K562 (cell line): Measurements from ENCODE around the gene SIRT2. TPM values are rescaled to one million over a fixed set of nuclear protein-coding genes. Genes with fewer than 3 reads are reported as not detected.

Experiments used
- ATAC-seq: fragments of 200-7000 bp; cut with Tn5 transposase; 3 replicates; pipeline ENCODE4 v1.9.1; 2020; ENCODE audit warnings: moderate library complexity
- BruUV-seq: library from RNA; stranded (reverse); fragments of 400-500 nt; replicated peaks from 2 replicates; lab custom pipeline; 2021; lab: Mats Ljungman, UMichigan
- CTCF ChIA-PET: fragments of 300-600 bp; formaldehyde crosslinking; extraction: SDS; loops from one replicate; lab custom pipeline; 2021; ENCODE audit warnings: low intra/inter-chr PET ratio; lab: Yijun Ruan, JAX
- POLR2A ChIA-PET: fragments of 300-600, 350-650 bp; sonication (Branson Sonifier 250); formaldehyde crosslinking; extraction: SDS; loops from one replicate; lab custom pipeline; 2021; ENCODE audit warnings: antibody characterized with exemption, inconsistent platforms; lab: Yijun Ruan, JAX
- DNase-seq, 4 experiments: peaks; one replicate each; pipeline versions ENCODE4 v3.0.0 to v3.0.0-alpha.2; 2011 to 2018; ENCODE audit warnings: low spot score in 3 of 4, mixed read lengths in 3 of 4; ENCODE audit errors: extremely low read depth in 1 of 4
- FAIRE-seq: peaks from 2 replicates; lab custom pipeline; 2011; peaks lifted over from hg19 to GRCh38; lab: Jason Lieb, UNC
- H2AFZ ChIP-seq: 2 replicates; pipeline ENCODE4 v1.6.0; 2011; ENCODE audit warnings: low read depth, low read length, control low read depth, inconsistent platforms
- H3K27ac ChIP-seq: fragments of 200-600 bp; 3 replicates; pipeline ENCODE4 v1.8.0; 2011; ENCODE audit warnings: low read depth, mild to moderate bottlenecking, control low read depth, inconsistent platforms, low read length, moderate library complexity, mixed read lengths; ENCODE audit errors: extremely low read depth
- H3K27me3 ChIP-seq, 2 experiments: fragments of 300-600 bp in 1 of 2; 2 replicates in 1 of 2; 3 replicates in 1 of 2; pipeline versions ENCODE4 v1.6.0 to v1.8.0; 2011; ENCODE audit warnings: inconsistent platforms in 2 of 2, low read length in 2 of 2, mild to moderate bottlenecking in 1 of 2, mixed read lengths in 1 of 2, moderate library complexity in 1 of 2; ENCODE audit not compliant: control insufficient read depth in 2 of 2, insufficient read depth in 2 of 2
- H3K36me3 ChIP-seq: fragments of 300-600 bp; 3 replicates; pipeline ENCODE4 v1.8.0; 2011; ENCODE audit warnings: mild to moderate bottlenecking, low read length, inconsistent platforms; ENCODE audit not compliant: control insufficient read depth, insufficient read depth
- H3K4me1 ChIP-seq, 2 experiments: fragments of 200-600 bp in 1 of 2; replicated peaks in 1 of 2; 2 replicates in 1 of 2; 3 replicates in 1 of 2; pipeline versions ENCODE4 v1.5.1 to v1.8.0; 2011; ENCODE audit warnings: inconsistent platforms in 2 of 2, low read length in 2 of 2, mild to moderate bottlenecking in 1 of 2, mixed read lengths in 1 of 2, moderate library complexity in 1 of 2; ENCODE audit not compliant: control insufficient read depth in 2 of 2, insufficient read depth in 2 of 2
- H3K4me2 ChIP-seq: 2 replicates; pipeline ENCODE4 v1.6.1; 2011; ENCODE audit warnings: low read length, control low read depth, inconsistent platforms, mixed read lengths; ENCODE audit not compliant: insufficient read depth
- H3K4me3 ChIP-seq: fragments of 200-600 bp; sonication (generic), shearing (Covaris generic); 2 replicates; pipeline ENCODE4 v1.5.1; 2016; ENCODE audit warnings: control low read depth, inconsistent platforms
- H3K79me2 ChIP-seq: fragments of 200-600 bp; 3 replicates; pipeline ENCODE4 v1.8.0; 2011; ENCODE audit warnings: low read length, inconsistent platforms; ENCODE audit not compliant: control insufficient read depth, insufficient read depth
- H3K9ac ChIP-seq, 2 experiments: 2 replicates each; pipeline versions ENCODE4 v1.6.0 to v1.6.1; 2011; ENCODE audit warnings: low read depth in 2 of 2, low read length in 2 of 2, control low read depth in 1 of 2, inconsistent platforms in 1 of 2, mild to moderate bottlenecking in 1 of 2, mixed read lengths in 1 of 2; ENCODE audit not compliant: insufficient read depth in 1 of 2
- H3K9me1 ChIP-seq: one replicate; pipeline ENCODE4 v1.6.0; 2011; ENCODE audit warnings: inconsistent platforms, mild to moderate bottlenecking, low read length, moderate library complexity; ENCODE audit not compliant: control insufficient read depth, insufficient read depth
- H3K9me3 ChIP-seq: replicated peaks from 2 replicates; pipeline ENCODE4 v1.5.1; 2011; ENCODE audit warnings: low read depth, low read length, inconsistent platforms; ENCODE audit not compliant: control insufficient read depth, insufficient read depth
- H4K20me1 ChIP-seq: replicated peaks from 2 replicates; pipeline ENCODE4 v1.6.1; 2011; ENCODE audit warnings: low read length, inconsistent platforms, mixed read lengths; ENCODE audit not compliant: control insufficient read depth, insufficient read depth
- E2F6 ChIP-seq, 2 experiments: IDR thresholded peaks; 2 replicates each; pipeline ENCODE4 v1.6.1; 2011; ENCODE audit warnings: borderline replicate concordance in 1 of 2, control low read depth in 1 of 2, low read depth in 1 of 2, low read length in 1 of 2, mild to moderate bottlenecking in 1 of 2, mixed read lengths in 1 of 2, moderate library complexity in 1 of 2; ENCODE audit not compliant: insufficient read depth in 1 of 2, insufficient read length in 1 of 2, poor library complexity in 1 of 2, severe bottlenecking in 1 of 2; ENCODE audit errors: extremely low read depth in 1 of 2
- NCOA6 ChIP-seq: fragments of 450-650 bp; IDR thresholded peaks from 2 replicates; pipeline ENCODE4 v1.6.1; 2017; ENCODE audit warnings: mild to moderate bottlenecking
- WGBS: fragments of 100-300 bp; shearing (Covaris generic); methylation state at CpG from one replicate; pipeline ENCODE4 v1.1.6; 2016; ENCODE audit warnings: low coverage, mixed read lengths; ENCODE audit not compliant: insufficient coverage; ENCODE audit errors: missing lambda C conversion rate; 5-methylcytosine and 5-hydroxymethylcytosine counted together
- in situ Hi-C: fragments of 300-500 bp; cut with MboI; formaldehyde crosslinking; loops from 4 replicates; pipeline ENCODE4 v1.15.0; 2018; ENCODE audit warnings: inconsistent platforms, mixed read lengths
- intact Hi-C: fragments of 100-400 bp; cut with micrococcal nuclease; formaldehyde crosslinking; loops from 2 replicates; pipeline ENCODE4 v1.14.2; 2022
- polyA plus RNA-seq, 8 experiments: library from polyadenylated mRNA; depleted of rRNA in 4 of 8; stranded (reverse) in 5 of 8; unstranded in 3 of 8; fragments of >200 nt; fragmentation: Nextera tagmentation in 2 of 8; fragmentation: Illumina TruSeq in 1 of 8; extraction: Ambion mirVana in 2 of 8; extraction: Trizol in 1 of 8; gene quantifications; 2 replicates each; pipeline versions ENCODE4 v1.2.1 to v1.2.3, GENCODE V29; 2011 to 2014; ENCODE audit warnings: inconsistent platforms in 1 of 8, missing spikeins in 1 of 8
- total RNA-seq, 7 experiments: library from RNA; depleted of rRNA in 6 of 7; stranded (reverse); fragments of >200 nt in 6 of 7; fragmentation: Illumina TruSeq in 2 of 7; extraction: Trizol in 2 of 7; gene quantifications; 2 replicates each; pipeline versions ENCODE4 v1.2.1 to v1.2.3, GENCODE V29; 2011 to 2021; ENCODE audit warnings: low replicate concordance in 1 of 7
- TF ChIP-seq, protein P1 (sequence below): sonication (generic); formaldehyde crosslinking; IDR thresholded peaks from 2 replicates; pipeline ENCODE4 v1.8.0; 2023; ENCODE audit warnings: mild to moderate bottlenecking, missing genetic modification reagents

SIRT2 gene
- total and polyA plus RNA-seq, 9 of the 15 experiments (the other 6 are each of a cell fraction or from before 2014, with no cell fraction given), result 2.3 to 35.2 (median 22.9) TPM

GRCh38 chr19:38931521-38931793 is 32.0 kb upstream of the SIRT2 start:
- H2AFZ ChIP-seq, result no peak overlapping the region; the same call in 1 of the 2 replicates
- no peaks in the 10 kb centered on the region for H3K9me1 ChIP-seq
- peak overlapping the region; percentile 100 for H3K4me2 ChIP-seq
- POLR2A ChIA-PET, result interaction anchor here (0.9 to 1.6 kb wide), 4 partner anchors 11 to 336 kb away, joined by 3 to 5 read pairs (median 4); partner anchors contain the start of genes HNRNPL and RINL
- H4K20me1 ChIP-seq, result no peaks in the 10 kb centered on the region; the same call in 1 of the 2 replicates
- peaks cover 32% of the 10 kb centered on the region for H3K36me3 ChIP-seq
- ATAC-seq, result no peak
- WGBS, result 1% methylated on average over 7 of the region's 8 CpGs
- no peak for TF ChIP-seq E2F6 (IDR thresholded peaks at IDR 0.05; ENCODE audit: borderline replicate concordance in 1 of 2, extremely low read depth in 1 of 2, insufficient read depth in 1 of 2, insufficient read length in 1 of 2, low read depth in 1 of 2, low read length in 1 of 2, poor library complexity in 1 of 2, severe bottlenecking in 1 of 2)
- no peak for TF ChIP-seq NCOA6
- TF ChIP-seq, protein P1, sequence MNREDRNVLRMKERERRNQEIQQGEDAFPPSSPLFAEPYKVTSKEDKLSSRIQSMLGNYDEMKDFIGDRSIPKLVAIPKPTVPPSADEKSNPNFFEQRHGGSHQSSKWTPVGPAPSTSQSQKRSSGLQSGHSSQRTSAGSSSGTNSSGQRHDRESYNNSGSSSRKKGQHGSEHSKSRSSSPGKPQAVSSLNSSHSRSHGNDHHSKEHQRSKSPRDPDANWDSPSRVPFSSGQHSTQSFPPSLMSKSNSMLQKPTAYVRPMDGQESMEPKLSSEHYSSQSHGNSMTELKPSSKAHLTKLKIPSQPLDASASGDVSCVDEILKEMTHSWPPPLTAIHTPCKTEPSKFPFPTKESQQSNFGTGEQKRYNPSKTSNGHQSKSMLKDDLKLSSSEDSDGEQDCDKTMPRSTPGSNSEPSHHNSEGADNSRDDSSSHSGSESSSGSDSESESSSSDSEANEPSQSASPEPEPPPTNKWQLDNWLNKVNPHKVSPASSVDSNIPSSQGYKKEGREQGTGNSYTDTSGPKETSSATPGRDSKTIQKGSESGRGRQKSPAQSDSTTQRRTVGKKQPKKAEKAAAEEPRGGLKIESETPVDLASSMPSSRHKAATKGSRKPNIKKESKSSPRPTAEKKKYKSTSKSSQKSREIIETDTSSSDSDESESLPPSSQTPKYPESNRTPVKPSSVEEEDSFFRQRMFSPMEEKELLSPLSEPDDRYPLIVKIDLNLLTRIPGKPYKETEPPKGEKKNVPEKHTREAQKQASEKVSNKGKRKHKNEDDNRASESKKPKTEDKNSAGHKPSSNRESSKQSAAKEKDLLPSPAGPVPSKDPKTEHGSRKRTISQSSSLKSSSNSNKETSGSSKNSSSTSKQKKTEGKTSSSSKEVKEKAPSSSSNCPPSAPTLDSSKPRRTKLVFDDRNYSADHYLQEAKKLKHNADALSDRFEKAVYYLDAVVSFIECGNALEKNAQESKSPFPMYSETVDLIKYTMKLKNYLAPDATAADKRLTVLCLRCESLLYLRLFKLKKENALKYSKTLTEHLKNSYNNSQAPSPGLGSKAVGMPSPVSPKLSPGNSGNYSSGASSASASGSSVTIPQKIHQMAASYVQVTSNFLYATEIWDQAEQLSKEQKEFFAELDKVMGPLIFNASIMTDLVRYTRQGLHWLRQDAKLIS (CRISPR knock-in tag), result 0 out of 2 replicates have a peak, but pooled peaks have one; percentile 7
- TF ChIP-seq, all 486 proteins: peak for 1
- peaks cover 57% of the 10 kb centered on the region for H3K79me2 ChIP-seq
- peak overlapping the region; percentile 92 for H3K27ac ChIP-seq
- no TSS peak for BruUV-seq
- H3K9ac ChIP-seq, result peak overlapping the region; percentile 91 to 98
- peaks cover 0 to 18% of the 10 kb centered on the region in 2 experiments; a peak in 3 of 5 replicates for H3K4me1 ChIP-seq
- H3K27me3 ChIP-seq, result no peaks in the 10 kb centered on the region
- no peak for DNase-seq
- CTCF ChIA-PET, result no interaction called here
- intact Hi-C loops, result loop anchor here (2.0 to 10.0 kb wide), 4 partner anchors 99 to 417 kb away; partner anchors contain the start of gene ECH1
- no peak for FAIRE-seq
- in situ Hi-C loops, result no loop called here
- peak overlapping the region; percentile 71 for H3K4me3 ChIP-seq
- H3K9me3 ChIP-seq, result peaks cover 18% of the 10 kb centered on the region
